Skeletal muscle cell (primary cell): Measurements from ENCODE around the gene ATRNL1.
"Not testable (repeated sequence)": the region's sequence is repeated elsewhere in the genome, so short reads cannot be mapped to it uniquely, and the experiment has no call there.

Experiments
- DNase-seq: peaks from one replicate; pipeline ENCODE4 v3.0.0-alpha.2; 2010; ENCODE audit warnings: low read depth
- H3K4me3 ChIP-seq: 2 replicates; pipeline ENCODE4 v1.5.1; 2011; ENCODE audit warnings: low read depth, mild to moderate bottlenecking, control low read depth, low read length, moderate library complexity

Gene ATRNL1

DNA sequence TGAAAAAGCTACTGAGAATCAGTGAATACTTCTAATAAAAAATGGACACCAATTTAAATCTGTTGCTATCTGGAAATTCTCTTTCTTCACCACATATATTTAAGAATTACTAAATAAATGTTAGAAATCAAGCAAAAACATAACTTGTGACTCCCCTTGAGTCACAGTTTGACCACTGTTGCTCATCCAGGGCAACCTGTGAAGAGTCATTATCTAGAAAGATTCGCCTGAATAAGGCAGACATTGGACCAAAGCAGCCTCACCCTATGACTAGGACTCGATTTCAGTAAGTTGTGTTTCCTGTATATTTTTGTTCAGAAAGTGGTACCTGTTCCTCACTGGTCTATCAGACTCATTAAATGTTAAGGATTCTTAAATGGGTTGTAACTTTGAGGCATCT, 572.4 kb downstream of the ATRNL1 start:
- peak; percentile 16 for DNase-seq
- H3K4me3 ChIP-seq: no peak overlapping the region

DNA sequence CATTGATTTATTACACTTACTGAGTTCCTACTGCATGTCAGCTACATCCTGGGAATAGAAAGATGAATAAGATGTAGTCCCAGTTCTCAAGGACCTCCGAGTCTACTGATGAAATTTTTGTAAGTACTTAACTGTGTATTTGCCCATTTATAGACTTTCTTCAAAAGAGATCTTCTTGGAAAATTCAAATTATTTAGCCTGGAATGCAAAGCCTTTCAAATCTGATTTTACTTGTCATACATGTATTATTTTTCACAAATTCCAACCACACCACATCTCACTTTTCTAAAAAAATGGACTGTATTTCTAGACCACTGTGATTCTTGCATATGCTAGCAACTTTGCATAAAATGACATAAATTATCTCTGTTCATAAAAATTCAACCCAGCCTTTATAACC, 581.3 kb downstream of the ATRNL1 start:
- no peak overlapping the region for H3K4me3 ChIP-seq
- DNase-seq: no peak

DNA sequence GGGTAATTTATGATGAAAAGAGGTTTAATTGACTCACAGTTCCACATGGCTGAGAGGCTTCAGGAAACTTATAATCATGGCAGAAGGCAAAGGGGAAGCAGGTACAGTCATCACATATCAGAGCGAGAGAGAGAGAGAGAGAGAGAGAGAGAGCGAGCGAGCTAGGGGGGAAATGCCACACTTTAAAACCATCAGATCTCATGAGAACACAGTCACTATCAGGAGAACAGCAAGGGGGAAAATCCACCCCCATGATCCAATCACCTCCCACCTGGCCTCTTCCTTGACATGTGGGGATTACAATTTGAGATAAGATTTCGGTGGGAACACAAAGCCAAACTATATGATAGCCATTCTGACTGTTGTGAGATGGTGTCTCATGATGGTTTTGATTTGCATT, 603.6 kb downstream of the ATRNL1 start:
- H3K4me3 ChIP-seq: no peak overlapping the region
- no peak for DNase-seq

DNA sequence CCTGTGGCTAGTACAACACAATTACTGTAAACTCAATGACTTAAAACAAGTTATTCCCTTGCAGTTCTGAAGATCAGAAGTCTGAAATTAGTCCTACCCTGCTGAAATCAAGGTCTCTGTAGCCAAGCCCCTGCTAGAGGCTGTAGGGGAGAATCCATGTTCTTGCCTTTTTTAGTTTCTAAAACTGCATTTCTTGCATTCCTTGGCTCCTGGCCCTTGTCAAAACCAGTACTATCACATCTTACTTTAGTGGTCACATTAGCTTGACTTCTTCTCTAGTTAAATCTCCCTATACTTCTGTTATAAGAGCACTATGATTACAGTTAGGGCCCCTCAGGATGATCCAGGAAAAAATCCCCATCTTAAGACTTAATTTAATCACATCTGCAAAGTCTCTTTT, 612.9 kb downstream of the ATRNL1 start:
- no peak for DNase-seq
- H3K4me3 ChIP-seq: no peak overlapping the region

DNA sequence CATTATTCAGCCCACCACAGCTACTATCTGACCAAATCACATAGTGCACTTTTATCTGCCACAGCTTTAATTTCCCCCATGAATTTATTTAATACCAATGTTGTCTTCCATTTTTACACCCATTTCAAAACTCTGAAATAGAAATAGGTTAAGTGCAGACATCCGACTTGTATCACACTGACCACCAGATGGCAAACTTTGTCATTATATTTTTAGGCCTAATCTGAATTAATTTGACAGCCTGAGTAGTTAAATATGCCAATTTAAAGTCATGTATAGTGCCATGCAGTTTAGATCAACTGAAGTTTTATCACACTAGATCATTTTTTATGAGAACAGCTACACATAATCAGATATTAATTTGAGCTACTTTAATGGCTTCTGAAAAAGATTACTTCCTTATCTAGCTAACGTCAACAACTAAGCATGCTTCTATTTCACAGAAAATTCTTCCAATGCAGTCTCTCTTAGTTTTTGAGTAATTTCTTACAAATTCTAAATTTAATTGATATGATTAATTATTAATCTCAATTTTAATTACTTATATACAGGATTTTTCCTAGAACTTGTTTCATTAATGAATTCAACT, 613.4 kb downstream of the ATRNL1 start:
- no peak overlapping the region for H3K4me3 ChIP-seq
- DNase-seq: no peak

DNA sequence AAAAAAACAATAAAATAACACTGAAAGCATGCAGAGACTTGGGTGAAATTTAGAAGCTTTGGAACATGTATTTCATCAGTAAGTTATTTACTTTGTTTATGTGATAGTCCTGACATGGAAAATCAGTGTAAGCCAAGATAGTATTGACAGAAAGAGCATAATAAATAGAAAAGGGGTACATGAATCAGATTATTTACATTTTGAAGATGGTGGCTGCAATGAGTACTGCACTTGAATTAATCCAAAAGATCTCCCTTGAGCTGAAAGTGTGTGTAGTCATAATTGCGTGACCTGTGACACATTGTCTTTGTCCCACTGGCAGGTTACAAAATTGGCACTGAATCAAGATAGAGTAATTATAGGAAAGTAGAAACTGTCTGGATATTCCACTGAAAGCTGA, 617.0 kb downstream of the ATRNL1 start:
- DNase-seq: no peak
- H3K4me3 ChIP-seq: no peak overlapping the region

DNA sequence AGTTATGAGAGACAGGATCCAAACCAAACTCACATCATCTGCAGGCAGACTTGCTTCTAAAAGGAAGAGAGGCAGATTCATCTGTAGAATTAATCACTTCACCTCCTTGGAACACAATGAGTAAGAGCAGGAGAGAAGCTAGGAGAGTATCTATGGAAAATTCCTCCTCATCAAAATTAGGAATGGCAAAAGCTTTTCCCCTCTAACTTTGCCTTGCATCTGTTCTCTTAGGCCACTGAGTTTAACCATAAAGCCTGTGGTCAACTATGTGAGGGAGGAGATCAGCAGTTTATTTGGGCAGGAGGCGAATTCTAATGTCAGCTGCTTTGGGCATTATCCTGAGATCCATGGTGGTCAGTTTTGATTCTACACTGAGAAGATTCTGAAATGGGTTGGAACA, 618.1 kb downstream of the ATRNL1 start:
- no peak overlapping the region for H3K4me3 ChIP-seq
- no peak for DNase-seq

DNA sequence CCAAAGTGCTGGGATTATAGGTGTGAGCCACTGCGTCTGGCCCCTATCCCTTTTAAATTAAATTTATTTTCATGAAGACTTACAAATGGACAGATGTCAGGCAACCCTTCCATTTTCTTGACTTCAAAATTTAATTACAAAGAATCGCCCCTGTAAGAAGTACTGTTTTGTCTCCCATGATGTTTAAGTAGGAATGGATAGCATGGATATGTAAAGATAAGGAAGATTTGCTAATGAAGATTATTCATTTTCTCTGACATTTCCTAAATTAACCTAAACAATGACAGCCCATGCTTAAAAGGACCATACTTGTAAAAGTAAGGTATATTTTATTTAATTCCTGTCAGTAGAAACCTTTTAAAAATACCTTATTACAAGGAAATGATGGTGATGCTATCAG, 627.0 kb downstream of the ATRNL1 start:
- DNase-seq: no peak
- H3K4me3 ChIP-seq: no peak overlapping the region

DNA sequence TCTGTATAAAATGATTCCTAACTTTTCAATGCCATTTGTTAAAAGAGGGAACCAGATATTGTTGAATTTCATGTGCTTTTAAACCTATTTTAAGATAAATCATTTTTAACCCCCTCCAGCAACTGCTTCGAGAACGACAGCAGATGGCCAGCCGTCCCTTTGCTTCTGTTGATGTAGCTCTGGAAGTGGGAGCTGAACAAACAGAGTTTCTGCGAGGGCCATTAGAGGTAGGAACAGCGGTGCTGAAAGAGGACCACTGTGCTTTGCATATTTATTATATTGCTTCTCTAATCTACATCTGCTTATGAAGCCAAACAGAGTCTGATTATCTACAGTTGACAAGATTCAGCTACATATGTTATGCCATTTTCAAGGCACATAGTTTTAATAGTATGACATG, 634.0 kb downstream of the ATRNL1 start:
- DNase-seq: no peak
- H3K4me3 ChIP-seq: no peak overlapping the region

DNA sequence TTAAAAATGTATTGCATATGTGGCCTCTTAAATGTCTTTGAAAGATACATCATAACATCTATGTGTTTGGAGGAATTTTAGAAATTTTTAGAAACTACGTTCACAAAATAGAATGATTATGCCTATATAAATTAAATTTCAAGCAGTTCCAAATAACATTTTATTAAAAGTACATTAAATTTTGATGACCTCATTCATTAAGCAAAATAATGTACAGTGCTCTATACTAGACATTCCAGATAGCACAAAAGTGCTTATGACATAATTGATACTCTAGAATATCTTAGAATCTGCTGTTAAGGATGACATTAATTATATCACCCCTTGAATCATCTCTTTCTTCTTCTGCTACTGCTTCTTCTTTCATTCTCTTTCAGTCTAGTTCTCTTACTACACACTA, 650.9 kb downstream of the ATRNL1 start:
- no peak overlapping the region for H3K4me3 ChIP-seq
- no peak for DNase-seq

DNA sequence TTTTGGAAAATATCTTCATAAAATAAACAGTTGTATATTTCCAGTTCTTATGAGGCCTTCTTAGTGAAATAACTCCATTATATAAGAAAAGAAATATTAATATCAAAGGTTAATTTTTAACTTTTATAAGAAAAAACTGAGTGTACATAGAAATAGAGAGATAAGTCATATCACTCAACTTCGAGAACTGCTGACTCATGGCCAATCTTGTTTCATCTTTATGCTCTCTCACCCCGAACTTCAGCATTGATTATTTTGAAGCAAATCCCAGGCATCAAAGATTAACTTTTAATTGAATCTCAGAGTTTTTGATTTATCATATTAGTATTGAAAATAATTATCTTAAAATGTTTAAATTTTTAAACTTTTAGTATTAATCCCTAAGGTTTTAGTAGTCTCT, 652.8 kb downstream of the ATRNL1 start:
- no peak overlapping the region for H3K4me3 ChIP-seq
- DNase-seq: no peak

DNA sequence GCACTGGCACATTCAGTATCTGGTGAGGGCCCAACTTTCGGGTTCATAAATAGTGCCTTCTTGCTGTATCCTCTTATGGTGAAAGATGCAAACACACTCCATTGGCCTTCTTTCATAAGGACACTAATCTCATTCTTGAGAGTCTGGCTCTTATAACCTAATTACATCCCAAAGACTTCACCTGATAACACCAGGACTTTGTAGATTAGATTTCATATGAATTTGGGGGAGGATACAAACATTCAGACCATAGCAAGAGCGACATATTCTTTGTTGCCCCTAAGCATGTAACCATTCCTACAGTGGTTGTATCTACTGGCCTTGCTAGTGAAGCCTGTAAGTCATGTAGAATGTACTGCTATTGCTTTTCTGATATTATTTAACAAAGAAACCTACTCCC, 654.6 kb downstream of the ATRNL1 start:
- no peak overlapping the region for H3K4me3 ChIP-seq
- no peak for DNase-seq

DNA sequence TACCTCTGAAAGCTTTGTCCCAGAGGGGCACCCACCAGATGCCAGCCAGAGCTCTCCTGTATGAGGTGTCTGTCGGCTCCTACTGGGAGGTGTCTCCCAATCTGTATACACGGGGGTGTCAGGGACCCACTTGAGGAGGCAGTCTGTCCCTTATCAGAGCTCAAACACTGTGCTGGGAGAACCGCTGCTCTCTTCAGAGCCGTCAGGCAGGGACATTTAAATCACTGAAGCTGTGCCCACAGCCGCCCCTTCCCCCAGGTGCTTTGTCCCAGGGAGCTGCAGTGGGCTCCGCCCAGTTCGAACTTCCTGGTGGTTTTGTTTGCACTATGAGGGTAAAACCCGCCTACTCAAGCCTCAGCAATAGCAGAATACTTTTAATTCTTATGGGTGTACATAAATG, 665.3 kb downstream of the ATRNL1 start:
- not testable (repeated sequence) for H3K4me3 ChIP-seq, DNase-seq

DNA sequence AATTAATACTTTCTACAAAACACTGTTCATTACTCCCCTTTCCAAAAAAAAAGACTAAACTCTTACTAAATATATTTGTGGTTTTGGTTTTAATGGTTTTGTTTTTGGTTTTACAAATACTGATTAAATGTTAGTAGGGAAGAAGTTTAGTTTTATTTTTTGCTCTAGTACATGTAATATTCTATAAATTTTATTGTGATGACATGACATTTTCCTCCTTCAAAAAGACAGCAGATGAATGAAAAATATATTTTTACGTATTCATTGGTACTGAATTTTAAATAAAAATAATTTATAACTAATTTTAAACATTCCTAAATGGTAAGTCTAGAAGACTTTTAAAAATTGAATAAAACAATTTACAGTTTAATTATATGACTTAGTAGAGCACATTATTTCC, 667.0 kb downstream of the ATRNL1 start:
- no peak for DNase-seq
- no peak overlapping the region for H3K4me3 ChIP-seq

DNA sequence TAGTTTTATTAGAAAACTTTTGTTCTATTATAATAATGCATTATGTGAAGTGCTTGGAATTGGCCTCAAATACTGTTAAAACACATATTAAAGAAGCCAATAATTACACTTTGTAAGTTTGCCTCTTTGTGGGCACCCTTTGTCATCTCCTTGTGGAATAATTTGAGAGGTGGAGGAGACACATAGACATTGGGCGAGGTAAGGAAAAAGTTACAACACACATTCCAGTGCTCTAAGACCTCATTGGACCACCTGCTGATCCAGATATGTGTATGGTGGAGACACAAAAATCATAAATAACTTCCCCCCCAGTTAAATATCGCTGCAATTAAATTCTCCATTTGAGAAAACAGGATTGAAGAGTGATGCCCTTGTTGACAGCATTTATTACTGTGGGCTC, 668.0 kb downstream of the ATRNL1 start:
- DNase-seq: no peak
- no peak overlapping the region for H3K4me3 ChIP-seq

DNA sequence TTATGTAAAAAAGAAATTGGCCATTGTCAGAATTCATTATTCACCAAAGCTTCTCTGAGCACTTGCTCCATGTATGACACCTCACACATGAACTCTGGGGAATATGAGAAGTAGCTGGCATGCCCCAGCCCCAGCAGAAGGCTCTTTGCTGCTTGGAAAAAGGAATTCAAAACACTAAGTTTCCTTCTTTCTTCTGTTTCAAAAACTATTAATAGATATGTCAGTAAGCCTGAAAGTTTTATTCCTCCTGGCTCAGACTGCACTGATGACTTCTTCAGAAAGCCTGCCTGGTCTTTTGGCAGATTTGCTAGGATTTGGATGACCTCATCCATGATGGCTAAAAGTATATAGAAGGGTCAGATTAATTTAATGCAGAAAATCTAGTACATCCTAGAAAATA, 668.9 kb downstream of the ATRNL1 start:
- H3K4me3 ChIP-seq: no peak overlapping the region
- peak; percentile 24 for DNase-seq

DNA sequence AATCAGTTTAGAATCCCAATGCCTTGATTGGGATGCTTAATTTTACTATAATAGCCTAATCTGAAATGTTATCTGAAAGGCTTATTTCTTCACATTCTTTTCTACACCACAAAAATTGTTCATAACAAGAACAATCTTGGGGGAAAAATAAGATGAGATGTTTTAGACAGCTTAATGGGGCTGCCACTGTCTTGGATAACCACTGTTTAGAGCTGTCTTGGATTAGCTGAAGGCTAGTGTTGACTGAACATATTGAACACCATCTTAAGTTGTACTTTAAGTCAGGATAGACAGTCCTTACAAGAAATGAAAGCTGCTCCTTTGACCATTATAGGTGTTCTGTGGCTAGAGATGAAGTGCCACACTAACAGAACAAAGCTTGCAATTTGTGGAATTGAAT, 678.6 kb downstream of the ATRNL1 start:
- H3K4me3 ChIP-seq: no peak overlapping the region
- no peak for DNase-seq

DNA sequence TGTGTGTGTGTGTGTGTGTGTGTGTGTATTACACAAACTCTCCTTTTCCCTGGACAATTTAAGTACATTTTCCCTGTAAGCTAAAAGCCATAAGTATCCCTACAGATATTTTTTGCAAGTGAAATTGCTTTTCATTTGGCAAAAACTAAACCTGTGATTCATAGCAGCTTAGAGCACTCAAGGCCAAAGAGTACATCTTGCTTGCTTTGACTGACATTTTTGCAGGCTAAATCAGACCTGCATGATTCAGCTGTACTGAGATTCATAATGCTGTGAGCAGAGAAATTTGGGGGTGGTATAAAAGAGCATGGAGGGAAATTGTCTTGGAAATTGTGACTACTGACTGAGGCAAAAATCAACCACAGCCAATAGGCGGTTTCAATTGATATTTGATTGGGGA, 679.4 kb downstream of the ATRNL1 start:
- DNase-seq: peak; percentile 86
- no peak overlapping the region for H3K4me3 ChIP-seq

DNA sequence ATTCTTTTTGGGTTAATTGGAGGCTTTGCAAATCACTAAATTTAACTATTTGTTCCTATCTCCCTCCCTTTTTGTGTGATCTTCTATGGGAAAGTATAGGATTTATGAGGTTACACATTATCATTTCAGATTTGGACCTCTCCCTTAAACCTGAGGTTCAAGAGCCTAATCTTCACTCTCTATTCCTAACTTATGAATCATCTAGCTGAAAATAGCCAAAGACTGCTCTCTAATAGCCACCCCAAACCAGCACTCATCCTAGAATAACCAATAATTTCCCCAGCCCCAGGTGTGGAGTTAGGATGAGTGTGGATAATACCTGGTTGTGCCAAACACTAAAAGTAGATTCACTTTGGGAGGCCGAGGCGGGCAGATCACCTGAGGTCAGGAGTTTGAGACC, 680.7 kb downstream of the ATRNL1 start:
- H3K4me3 ChIP-seq: no peak overlapping the region
- no peak for DNase-seq

DNA sequence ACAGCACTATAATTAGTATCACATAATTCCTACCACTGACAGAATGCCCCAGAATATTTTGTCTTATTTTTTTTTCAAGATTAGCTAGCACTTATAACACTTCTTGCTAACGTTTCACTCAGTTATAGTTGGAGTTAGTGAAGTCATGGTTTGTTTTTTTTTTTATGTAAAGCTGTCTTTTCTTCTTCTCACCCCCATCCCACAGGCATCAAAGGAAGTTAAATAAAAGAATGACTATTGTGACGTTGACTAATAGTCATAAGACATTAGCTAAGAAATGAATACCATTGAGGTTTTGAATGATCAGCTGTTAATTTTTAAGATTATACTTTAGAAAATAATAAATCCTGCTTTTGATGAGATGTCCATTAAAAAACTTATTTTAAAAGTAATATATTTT, 681.6 kb downstream of the ATRNL1 start:
- H3K4me3 ChIP-seq: no peak overlapping the region
- no peak for DNase-seq

DNA sequence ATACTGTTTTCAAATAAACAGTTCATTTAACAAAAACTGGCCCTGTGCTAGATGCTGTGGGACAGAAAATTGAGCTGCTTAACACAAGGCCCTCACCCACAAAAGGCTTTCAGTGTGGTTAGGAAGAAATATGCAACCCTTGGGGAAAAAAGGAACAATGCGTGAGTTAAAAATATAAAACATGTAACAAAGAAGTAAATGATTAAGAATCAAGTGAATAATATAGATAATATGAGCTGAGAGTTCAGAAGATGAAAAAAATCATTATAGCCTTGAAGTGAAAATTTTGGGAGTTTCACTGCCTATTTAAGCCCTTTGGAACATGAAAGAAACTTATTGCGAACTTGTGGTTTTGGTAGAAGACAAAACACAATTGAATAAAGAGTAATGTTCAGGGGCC, 684.5 kb downstream of the ATRNL1 start:
- no peak overlapping the region for H3K4me3 ChIP-seq
- no peak for DNase-seq

DNA sequence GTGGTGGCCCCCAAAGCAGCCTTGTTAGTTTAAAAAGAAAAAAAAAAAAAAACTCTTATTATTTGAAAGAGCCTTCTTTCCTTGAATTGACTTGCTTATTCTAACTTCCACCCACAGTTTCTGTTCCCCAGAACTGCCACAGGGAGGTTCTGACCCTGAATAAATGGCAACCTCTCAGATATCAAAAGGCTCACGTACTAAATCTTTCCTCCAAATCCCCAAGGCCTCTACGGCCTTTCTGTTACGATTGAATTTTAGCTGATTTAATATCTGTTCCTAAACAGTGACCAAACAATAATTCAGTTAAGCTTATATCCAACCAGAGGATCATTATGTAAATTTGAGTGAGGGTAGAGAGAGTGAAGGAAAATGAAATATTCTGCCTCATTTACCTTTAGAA, 697.1 kb downstream of the ATRNL1 start:
- no peak overlapping the region for H3K4me3 ChIP-seq
- no peak for DNase-seq
